Measurements from ENCODE around the gene ACADSB.

Gene ACADSB

GRCh38 chr10:123042708-123043408 is 34.1 kb downstream of the ACADSB start:
- DNase-seq, result no peak

GRCh38 chr10:123043409-123043925 is 34.7 kb downstream of the ACADSB start:
- peak in 3 of 5 experiments; percentile 8 to 67 (median 20) for DNase-seq

GRCh38 chr10:123044391-123044790 is 35.6 kb downstream of the ACADSB start:
- no peak for DNase-seq

- peak in 1 of 5 experiments; percentile 25 for DNase-seq
Measured at GRCh38 chr10:123045961-123046731, 37.3 kb downstream of the ACADSB start.

GRCh38 chr10:123057968-123058367 is 49.2 kb downstream of the ACADSB start:
- DNase-seq, result no peak

GRCh38 chr10:123061865-123062264 is 53.1 kb downstream of the ACADSB start:
- no peak for DNase-seq

GRCh38 chr10:123062726-123063125 is 53.9 kb downstream of the ACADSB start:
- DNase-seq, result no peak

GRCh38 chr10:123068087-123068853 is 59.5 kb downstream of the ACADSB start:
- no peak for DNase-seq

GRCh38 chr10:123069246-123069986 is 60.6 kb downstream of the ACADSB start:
- no peak for DNase-seq

GRCh38 chr10:123073187-123073586 is 64.4 kb downstream of the ACADSB start:
- DNase-seq, result no peak

GRCh38 chr10:123074215-123074614 is 65.4 kb downstream of the ACADSB start:
- DNase-seq, result no peak

GRCh38 chr10:123081896-123082295 is 73.1 kb downstream of the ACADSB start:
- no peak for DNase-seq

- DNase-seq, result no peak
Measured at GRCh38 chr10:123083811-123084210, 75.0 kb downstream of the ACADSB start.

- DNase-seq, result no peak
Measured at GRCh38 chr10:123086281-123086680, 77.5 kb downstream of the ACADSB start.

GRCh38 chr10:123087348-123087747 is 78.5 kb downstream of the ACADSB start:
- DNase-seq, result no peak

- no peak for DNase-seq
Measured at GRCh38 chr10:123087786-123088185, 79.0 kb downstream of the ACADSB start.

GRCh38 chr10:123092635-123093414 is 84.0 kb downstream of the ACADSB start:
- DNase-seq, result no peak

- DNase-seq, result no peak
Measured at GRCh38 chr10:123093489-123093888, 84.7 kb downstream of the ACADSB start.

GRCh38 chr10:123096452-123096851 is 87.6 kb downstream of the ACADSB start:
- DNase-seq, result no peak

- no peak for DNase-seq
Measured at GRCh38 chr10:123097039-123097438, 88.2 kb downstream of the ACADSB start.

- no peak for DNase-seq
Measured at GRCh38 chr10:123100030-123100762, 91.4 kb downstream of the ACADSB start.
